ENCODE results near the gene TAPBP.
"Not testable (repeated sequence)": the region's sequence is repeated elsewhere in the genome, so short reads cannot be mapped to it uniquely, and the experiment has no call there.

Gene TAPBP

DNA sequence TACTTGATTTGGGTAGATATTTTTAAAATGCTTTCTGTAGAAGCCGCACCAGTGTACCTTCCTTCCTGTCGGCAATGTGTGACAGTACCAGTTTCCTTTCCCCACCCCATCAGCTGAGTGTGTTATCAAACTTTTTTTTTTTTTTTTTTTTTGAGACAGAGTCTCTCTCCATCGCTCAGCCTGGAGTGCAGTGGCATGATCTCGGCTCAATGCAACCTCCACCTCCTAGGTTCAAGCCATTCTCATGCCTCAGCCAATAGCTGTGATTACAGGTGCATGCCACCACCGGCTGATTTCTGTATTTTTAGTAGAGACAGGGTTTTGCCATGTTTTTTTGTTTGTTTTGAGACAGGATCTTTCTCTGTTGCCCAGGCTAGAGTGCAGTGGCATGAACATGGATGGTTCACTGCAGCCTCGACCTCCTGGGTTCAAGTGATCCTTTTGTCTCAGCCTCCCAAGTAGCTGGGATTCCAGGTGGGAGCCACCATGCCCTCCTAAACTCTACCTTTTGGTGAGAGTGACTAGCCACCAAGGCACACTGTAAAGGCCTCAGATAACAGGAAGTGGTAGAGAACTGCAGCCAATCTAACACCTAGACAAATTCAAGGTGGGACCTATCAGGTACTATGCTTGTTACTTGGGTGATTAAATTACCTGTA lies 30.2 kb upstream of the TAPBP start:
- no peak for TF ChIP-seq ZFX (IDR thresholded peaks at IDR 0.05)
- TF ChIP-seq, protein P1, sequence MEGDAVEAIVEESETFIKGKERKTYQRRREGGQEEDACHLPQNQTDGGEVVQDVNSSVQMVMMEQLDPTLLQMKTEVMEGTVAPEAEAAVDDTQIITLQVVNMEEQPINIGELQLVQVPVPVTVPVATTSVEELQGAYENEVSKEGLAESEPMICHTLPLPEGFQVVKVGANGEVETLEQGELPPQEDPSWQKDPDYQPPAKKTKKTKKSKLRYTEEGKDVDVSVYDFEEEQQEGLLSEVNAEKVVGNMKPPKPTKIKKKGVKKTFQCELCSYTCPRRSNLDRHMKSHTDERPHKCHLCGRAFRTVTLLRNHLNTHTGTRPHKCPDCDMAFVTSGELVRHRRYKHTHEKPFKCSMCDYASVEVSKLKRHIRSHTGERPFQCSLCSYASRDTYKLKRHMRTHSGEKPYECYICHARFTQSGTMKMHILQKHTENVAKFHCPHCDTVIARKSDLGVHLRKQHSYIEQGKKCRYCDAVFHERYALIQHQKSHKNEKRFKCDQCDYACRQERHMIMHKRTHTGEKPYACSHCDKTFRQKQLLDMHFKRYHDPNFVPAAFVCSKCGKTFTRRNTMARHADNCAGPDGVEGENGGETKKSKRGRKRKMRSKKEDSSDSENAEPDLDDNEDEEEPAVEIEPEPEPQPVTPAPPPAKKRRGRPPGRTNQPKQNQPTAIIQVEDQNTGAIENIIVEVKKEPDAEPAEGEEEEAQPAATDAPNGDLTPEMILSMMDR (conservative IDR thresholded peaks at IDR 0.05) = no peak
- H3K27ac ChIP-seq = no peak overlapping the region

DNA sequence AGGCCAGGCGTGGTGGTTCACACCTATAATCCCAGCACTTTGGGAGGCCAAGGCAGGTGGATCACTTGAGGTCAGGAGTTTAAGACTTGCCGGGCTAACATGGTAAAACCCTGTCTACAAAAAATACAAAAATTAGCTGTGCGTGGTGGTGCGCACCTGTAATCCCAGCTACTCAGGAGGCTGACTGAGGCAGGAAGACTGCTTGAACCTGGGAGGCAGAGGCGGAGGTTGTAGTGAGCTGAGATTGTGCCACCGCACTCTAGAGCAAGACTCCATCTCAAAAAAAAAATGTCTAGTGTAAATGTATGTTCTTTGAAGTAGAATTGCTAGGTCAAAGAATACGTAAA lies 29.7 kb upstream of the TAPBP start:
- H3K27ac ChIP-seq = not testable (repeated sequence)

DNA sequence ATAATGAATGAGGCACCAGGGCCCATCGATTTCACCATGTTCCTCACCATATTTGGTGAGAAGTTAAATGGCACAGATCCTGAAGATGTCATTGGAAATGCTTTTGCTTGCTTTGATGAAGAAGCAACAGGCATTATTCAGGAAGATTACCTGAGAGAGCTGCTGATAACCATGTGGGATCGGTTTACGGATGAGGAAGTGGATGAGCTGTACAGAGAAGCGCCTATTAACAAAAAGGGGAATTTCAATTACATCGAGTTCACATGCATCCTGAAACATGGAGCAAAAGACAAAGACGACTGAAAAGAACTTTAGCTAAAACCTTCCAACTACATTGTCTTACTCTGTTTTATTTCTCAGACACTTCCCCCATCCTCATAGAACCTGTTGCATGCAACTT lies 25.3 kb upstream of the TAPBP start:
- H3K27ac ChIP-seq = no peak overlapping the region
- TF ChIP-seq, protein P1 (conservative IDR thresholded peaks at IDR 0.05) = no peak

DNA sequence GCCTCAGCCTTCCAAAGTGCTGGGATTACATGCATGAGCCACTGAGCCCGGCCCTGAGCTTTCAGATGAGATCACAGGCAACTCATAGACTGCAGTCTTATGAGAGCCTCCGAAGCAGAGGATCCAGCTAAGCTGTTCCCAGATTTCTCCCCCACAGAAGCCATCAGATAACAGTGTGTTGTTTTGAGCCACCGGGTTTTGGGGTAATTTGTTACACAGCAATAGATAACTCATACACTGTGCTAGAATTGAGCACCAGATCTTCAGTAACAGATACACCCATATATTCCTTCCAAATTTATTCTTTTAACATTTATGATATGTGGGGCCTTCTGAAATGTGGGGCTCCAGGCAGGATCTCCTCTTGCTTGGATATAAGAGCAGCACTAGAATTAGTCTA lies 22.6 kb upstream of the TAPBP start:
- no peak overlapping the region for H3K27ac ChIP-seq
- TF ChIP-seq, protein P1 (conservative IDR thresholded peaks at IDR 0.05) = no peak
- TF ChIP-seq ZFX (IDR thresholded peaks at IDR 0.05) = no peak

DNA sequence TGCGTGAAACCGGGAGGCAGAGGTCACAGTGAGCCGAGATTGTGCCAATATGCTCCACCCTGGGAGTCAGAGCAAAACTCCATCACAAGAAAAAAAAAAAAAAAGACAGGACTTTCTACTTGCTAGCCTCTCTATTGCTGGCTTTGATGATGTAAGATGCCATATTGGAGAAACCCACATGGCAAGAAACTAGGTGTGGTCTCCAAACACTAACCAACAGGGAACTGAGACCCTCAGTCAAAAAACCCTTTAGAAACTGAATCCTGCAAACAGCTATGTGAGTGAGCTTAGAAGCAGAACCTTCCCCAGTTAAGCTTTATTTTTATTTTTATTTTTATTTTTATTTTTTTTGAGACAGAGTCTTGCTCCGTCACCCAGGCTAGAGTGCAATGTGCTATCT lies 22.0 kb upstream of the TAPBP start:
- H3K27ac ChIP-seq = no peak overlapping the region
- TF ChIP-seq, protein P1 (conservative IDR thresholded peaks at IDR 0.05) = no peak
- TF ChIP-seq ZFX (IDR thresholded peaks at IDR 0.05) = no peak

DNA sequence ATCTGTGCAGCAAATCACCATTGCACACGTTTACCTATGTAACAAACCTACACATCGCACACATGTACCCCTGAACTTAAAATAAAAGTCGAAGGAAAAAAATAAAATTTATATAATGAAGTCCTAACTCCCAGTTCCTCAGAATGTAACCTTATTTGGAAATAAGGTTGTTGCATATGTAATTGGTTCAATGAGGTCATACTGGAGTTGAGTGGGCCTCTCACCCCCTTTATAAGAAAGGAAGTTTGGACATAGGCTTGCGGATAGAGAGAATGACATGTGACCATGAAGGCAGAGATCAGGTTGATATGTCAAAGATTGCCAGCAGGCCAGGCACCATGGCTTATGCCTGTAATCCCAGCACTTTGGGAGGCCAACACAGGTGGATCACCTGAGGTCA lies 19.8 kb upstream of the TAPBP start:
- no peak overlapping the region for H3K27ac ChIP-seq

DNA sequence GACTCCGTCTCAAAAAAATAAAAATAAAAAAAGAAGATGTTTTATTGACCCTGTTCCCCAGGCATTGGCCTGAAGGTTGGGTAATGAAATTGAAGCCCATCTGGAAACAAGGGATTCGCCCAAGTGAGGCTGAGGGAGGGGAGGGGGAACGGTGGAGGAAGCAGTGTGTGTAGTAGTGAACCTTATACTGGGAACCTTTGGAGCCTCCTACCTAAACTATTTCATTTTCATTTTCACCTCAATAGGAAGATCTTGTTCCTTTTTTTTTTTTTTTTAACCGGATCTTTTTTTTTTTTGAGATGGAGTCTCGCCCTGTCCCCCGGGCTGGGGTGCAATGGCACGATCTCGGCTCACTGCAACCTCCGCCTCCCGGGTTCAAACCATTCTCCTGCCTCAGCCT lies 16.9 kb upstream of the TAPBP start:
- H3K27ac ChIP-seq = no peak overlapping the region
- no peak for TF ChIP-seq ZFX (IDR thresholded peaks at IDR 0.05)
- TF ChIP-seq, protein P1 (conservative IDR thresholded peaks at IDR 0.05) = no peak

More for the DNA sequence above, 19.8 kb upstream of the TAPBP start:
- TF ChIP-seq, protein P1 (conservative IDR thresholded peaks at IDR 0.05) = no peak
- no peak for TF ChIP-seq ZFX (IDR thresholded peaks at IDR 0.05)

DNA sequence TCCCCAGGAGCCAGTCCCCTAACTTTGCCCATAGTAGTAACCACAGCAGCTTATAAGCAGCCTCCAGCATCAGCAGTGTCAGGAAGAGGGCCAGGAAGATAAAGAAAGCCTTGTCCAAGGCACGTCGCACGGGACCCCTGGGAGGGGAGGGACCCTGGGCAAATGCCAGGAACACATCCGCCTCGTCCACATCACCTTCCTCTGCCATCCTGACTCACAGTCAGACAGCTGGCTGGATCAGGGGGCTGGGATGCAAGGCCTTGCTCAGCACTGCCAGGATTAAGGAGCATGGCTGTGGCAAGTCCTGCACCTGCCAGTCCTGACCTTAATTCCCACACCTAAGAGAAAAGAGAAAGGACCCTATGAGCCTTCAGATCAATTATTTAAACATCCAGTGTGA lies 15.2 kb upstream of the TAPBP start:
- TF ChIP-seq, protein P1 (conservative IDR thresholded peaks at IDR 0.05) = no peak
- no peak for TF ChIP-seq ZFX (IDR thresholded peaks at IDR 0.05)
- no peak overlapping the region for H3K27ac ChIP-seq
